HepG2 (cell line): ENCODE results near the gene MSANTD2. TPM values are rescaled to one million over a fixed set of nuclear protein-coding genes. Genes with fewer than 3 reads are reported as not detected.

Source experiments
- ATF1 ChIP-seq: IDR thresholded peaks from 2 replicates; pipeline ENCODE4 v1.6.1; 2016; ENCODE audit warnings: mild to moderate bottlenecking, control low read depth
- FOXK2 ChIP-seq: fragments of 450-650 bp; IDR thresholded peaks from 2 replicates; pipeline ENCODE4 v1.6.1; 2016
- HDAC6 ChIP-seq: fragments of 200-600 bp; sonication (generic); IDR thresholded peaks from 2 replicates; pipeline ENCODE4 v1.7.0; 2017; ENCODE audit warnings: mild to moderate bottlenecking, antibody characterized with exemption, low read length, low read depth
- KAT7 ChIP-seq: IDR thresholded peaks from 2 replicates; pipeline ENCODE4 v1.6.1; 2018; ENCODE audit warnings: borderline replicate concordance, missing compliant biosample characterization
- LCORL ChIP-seq, 2 experiments: fragments of 450-650 bp in 1 of 2; sonication (generic) in 1 of 2; formaldehyde crosslinking in 1 of 2; IDR thresholded peaks; 2 replicates each; pipeline versions ENCODE4 v1.5.0 to v1.6.1; 2017 to 2020; ENCODE audit warnings: antibody characterized with exemption in 1 of 2, missing genetic modification reagents in 1 of 2
- MAF1 ChIP-seq: sonication (generic); formaldehyde crosslinking; IDR thresholded peaks from 2 replicates; pipeline ENCODE4 v1.5.0; 2020; ENCODE audit warnings: missing genetic modification reagents, borderline replicate concordance
- MED1 ChIP-seq: sonication (generic); formaldehyde crosslinking; IDR thresholded peaks from 2 replicates; pipeline ENCODE4 v1.4.0; 2020; ENCODE audit warnings: missing genetic modification reagents
- NR2F2 ChIP-seq: IDR thresholded peaks from 2 replicates; pipeline ENCODE4 v1.6.1; 2012; ENCODE audit warnings: low read depth, inconsistent platforms, borderline replicate concordance
- SMARCC2 ChIP-seq: fragments of 450-650 bp; IDR thresholded peaks from 2 replicates; pipeline ENCODE4 v1.6.1; 2017; ENCODE audit warnings: antibody characterized with exemption, mild to moderate bottlenecking
- TBL1XR1 ChIP-seq: fragments of 150-350 bp; IDR thresholded peaks from 2 replicates; pipeline ENCODE4 v1.6.1; 2014; ENCODE audit warnings: borderline replicate concordance, low read length; ENCODE audit not compliant: partially characterized antibody
- TBX2 ChIP-seq: sonication (generic); formaldehyde crosslinking; IDR thresholded peaks from 2 replicates; pipeline ENCODE4 v1.5.0; 2020; ENCODE audit warnings: missing genetic modification reagents, mild to moderate bottlenecking, borderline replicate concordance
- YEATS4 ChIP-seq: sonication (generic); formaldehyde crosslinking; IDR thresholded peaks from 2 replicates; pipeline ENCODE4 v1.4.0; 2020; ENCODE audit warnings: missing genetic modification reagents, borderline replicate concordance
- ZNF496 ChIP-seq: sonication (generic); formaldehyde crosslinking; IDR thresholded peaks from 2 replicates; pipeline ENCODE4 v1.8.1; 2023; ENCODE audit warnings: mild to moderate bottlenecking, moderate library complexity, missing genetic modification reagents; ENCODE audit not compliant: insufficient replicate concordance
- polyA plus RNA-seq, 8 experiments: library from polyadenylated mRNA; depleted of rRNA in 3 of 8; stranded (reverse) in 7 of 8; unstranded in 1 of 8; fragments of >200 nt; fragmentation: Illumina TruSeq in 4 of 8; extraction: Trizol in 4 of 8; gene quantifications; 2 replicates each; pipeline versions ENCODE4 v1.2.1 to v1.2.3, GENCODE V29; 2011 to 2016; ENCODE audit warnings: low read depth in 4 of 8, missing spikeins in 1 of 8, mixed read lengths in 1 of 8; ENCODE audit not compliant: insufficient read depth in 1 of 8
- total RNA-seq, 5 experiments: library from RNA; depleted of rRNA; stranded (reverse); fragments of >200 nt; fragmentation: Illumina TruSeq; extraction: Trizol; gene quantifications; 2 replicates each; pipeline ENCODE4 v1.2.3, GENCODE V29; 2016; ENCODE audit warnings: low read depth in 1 of 5
- TF ChIP-seq, protein P1 (sequence below): sonication (generic); formaldehyde crosslinking; IDR thresholded peaks from 2 replicates; pipeline ENCODE4 v1.4.0; 2020; ENCODE audit warnings: missing genetic modification reagents, borderline replicate concordance
- TF ChIP-seq, protein P2 (sequence below): sonication (generic); formaldehyde crosslinking; IDR thresholded peaks from 2 replicates; pipeline ENCODE4 v1.5.1; 2020; ENCODE audit warnings: mild to moderate bottlenecking, missing genetic modification reagents, borderline replicate concordance
- TF ChIP-seq, protein P3 (sequence below): sonication (generic); formaldehyde crosslinking; IDR thresholded peaks from 2 replicates; pipeline ENCODE4 v1.8.0; 2022; ENCODE audit warnings: missing genetic modification reagents, mild to moderate bottlenecking, moderate library complexity, borderline replicate concordance
- TF ChIP-seq, protein P4 (sequence below): sonication (generic); formaldehyde crosslinking; conservative IDR thresholded peaks from 2 replicates; pipeline ENCODE4 v1.4.0; 2020; ENCODE audit warnings: missing genetic modification reagents

Gene MSANTD2
- total and polyA plus RNA-seq, 2 of the 13 experiments (the other 11 are each of a cell fraction or from before 2014, with no cell fraction given), result 8.7 to 10.1 TPM

DNA sequence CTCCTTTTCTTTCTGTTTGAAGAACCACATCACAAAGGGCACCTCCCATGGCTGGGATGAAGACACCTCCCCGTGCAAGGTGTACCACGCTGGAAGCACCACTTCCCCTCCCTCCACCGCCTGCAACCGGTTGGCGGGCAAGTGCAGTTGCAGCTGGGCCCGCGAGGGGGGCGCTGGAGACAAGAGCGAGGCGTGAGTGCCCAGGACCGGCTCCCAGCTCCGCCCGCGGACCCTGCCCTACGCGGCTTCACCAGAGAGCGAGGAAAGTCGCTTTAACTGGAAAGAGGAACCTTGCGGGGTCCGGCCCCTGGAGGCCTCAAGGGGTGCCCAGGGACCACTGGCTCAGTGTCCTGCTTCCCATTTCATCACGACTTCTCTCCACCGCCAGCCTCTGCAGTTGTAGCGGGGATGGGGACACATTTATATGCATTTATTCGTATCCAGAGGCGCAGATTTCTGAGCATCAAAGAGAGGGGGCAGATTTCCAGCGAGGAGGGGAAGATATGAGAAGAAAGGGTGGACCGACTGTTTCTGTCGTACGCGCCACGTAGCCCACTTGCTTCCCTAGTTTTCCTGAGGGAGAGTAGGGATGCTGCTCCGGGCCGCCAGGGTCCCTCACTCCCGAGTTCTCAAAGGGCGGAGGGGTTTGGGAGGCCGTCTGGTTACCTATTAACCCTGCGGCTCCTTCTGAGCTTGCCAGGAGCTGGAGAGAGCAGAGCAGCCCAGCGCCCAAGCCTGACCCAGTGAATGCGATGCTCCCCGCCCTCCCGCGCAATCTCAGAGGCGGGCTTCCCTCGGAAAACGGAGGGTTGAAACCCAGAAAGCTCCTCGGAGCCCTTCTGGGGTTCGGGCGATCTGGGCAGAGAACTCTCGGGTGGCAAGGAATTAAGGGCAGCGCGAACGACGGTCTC lies 41.6 kb downstream of the MSANTD2 start (continued):
- TF ChIP-seq, protein P1, sequence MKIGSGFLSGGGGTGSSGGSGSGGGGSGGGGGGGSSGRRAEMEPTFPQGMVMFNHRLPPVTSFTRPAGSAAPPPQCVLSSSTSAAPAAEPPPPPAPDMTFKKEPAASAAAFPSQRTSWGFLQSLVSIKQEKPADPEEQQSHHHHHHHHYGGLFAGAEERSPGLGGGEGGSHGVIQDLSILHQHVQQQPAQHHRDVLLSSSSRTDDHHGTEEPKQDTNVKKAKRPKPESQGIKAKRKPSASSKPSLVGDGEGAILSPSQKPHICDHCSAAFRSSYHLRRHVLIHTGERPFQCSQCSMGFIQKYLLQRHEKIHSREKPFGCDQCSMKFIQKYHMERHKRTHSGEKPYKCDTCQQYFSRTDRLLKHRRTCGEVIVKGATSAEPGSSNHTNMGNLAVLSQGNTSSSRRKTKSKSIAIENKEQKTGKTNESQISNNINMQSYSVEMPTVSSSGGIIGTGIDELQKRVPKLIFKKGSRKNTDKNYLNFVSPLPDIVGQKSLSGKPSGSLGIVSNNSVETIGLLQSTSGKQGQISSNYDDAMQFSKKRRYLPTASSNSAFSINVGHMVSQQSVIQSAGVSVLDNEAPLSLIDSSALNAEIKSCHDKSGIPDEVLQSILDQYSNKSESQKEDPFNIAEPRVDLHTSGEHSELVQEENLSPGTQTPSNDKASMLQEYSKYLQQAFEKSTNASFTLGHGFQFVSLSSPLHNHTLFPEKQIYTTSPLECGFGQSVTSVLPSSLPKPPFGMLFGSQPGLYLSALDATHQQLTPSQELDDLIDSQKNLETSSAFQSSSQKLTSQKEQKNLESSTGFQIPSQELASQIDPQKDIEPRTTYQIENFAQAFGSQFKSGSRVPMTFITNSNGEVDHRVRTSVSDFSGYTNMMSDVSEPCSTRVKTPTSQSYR (CRISPR knock-in tag), result no peak
- no peak for TF ChIP-seq MED1 (CRISPR knock-in tag)
- no peak for TF ChIP-seq LCORL (IDR thresholded peaks at IDR 0.05)
- TF ChIP-seq LCORL (CRISPR knock-in tag; IDR thresholded peaks at IDR 0.05), result no peak
- no peak for TF ChIP-seq HDAC6
- TF ChIP-seq FOXK2, result no peak
- peak; percentile 25; the same call in 1 of the 2 replicates for TF ChIP-seq YEATS4
- no peak for TF ChIP-seq MAF1
- no peak for TF ChIP-seq ZNF496
- TF ChIP-seq, protein P2, sequence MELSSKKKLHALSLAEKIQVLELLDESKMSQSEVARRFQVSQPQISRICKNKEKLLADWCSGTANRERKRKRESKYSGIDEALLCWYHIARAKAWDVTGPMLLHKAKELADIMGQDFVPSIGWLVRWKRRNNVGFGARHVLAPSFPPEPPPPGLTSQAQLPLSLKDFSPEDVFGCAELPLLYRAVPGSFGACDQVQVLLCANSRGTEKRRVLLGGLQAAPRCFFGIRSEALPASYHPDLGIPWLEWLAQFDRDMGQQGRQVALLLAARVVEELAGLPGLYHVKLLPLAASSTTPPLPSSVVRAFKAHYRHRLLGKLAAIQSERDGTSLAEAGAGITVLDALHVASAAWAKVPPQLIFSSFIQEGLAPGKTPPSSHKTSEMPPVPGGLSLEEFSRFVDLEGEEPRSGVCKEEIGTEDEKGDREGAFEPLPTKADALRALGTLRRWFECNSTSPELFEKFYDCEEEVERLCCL (CRISPR knock-in tag), result no peak
- TF ChIP-seq, protein P3, sequence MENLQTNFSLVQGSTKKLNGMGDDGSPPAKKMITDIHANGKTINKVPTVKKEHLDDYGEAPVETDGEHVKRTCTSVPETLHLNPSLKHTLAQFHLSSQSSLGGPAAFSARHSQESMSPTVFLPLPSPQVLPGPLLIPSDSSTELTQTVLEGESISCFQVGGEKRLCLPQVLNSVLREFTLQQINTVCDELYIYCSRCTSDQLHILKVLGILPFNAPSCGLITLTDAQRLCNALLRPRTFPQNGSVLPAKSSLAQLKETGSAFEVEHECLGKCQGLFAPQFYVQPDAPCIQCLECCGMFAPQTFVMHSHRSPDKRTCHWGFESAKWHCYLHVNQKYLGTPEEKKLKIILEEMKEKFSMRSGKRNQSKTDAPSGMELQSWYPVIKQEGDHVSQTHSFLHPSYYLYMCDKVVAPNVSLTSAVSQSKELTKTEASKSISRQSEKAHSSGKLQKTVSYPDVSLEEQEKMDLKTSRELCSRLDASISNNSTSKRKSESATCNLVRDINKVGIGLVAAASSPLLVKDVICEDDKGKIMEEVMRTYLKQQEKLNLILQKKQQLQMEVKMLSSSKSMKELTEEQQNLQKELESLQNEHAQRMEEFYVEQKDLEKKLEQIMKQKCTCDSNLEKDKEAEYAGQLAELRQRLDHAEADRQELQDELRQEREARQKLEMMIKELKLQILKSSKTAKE, result no peak
- TF ChIP-seq SMARCC2, result no peak
- TF ChIP-seq TBX2 (CRISPR knock-in tag), result peak; percentile 43; the same call in 1 of the 2 replicates
- TF ChIP-seq ATF1 (CRISPR knock-in tag), result no peak
- no peak for TF ChIP-seq KAT7
- TF ChIP-seq NR2F2, result no peak
- TF ChIP-seq, protein P4, sequence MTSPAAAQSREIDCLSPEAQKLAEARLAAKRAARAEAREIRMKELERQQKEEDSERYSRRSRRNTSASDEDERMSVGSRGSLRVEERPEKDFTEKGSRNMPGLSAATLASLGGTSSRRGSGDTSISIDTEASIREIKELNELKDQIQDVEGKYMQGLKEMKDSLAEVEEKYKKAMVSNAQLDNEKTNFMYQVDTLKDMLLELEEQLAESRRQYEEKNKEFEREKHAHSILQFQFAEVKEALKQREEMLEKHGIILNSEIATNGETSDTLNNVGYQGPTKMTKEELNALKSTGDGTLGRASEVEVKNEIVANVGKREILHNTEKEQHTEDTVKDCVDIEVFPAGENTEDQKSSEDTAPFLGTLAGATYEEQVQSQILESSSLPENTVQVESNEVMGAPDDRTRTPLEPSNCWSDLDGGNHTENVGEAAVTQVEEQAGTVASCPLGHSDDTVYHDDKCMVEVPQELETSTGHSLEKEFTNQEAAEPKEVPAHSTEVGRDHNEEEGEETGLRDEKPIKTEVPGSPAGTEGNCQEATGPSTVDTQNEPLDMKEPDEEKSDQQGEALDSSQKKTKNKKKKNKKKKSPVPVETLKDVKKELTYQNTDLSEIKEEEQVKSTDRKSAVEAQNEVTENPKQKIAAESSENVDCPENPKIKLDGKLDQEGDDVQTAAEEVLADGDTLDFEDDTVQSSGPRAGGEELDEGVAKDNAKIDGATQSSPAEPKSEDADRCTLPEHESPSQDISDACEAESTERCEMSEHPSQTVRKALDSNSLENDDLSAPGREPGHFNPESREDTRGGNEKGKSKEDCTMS (CRISPR knock-in tag), result no peak
- TF ChIP-seq TBL1XR1, result no peak
